Measurements from ENCODE around the gene B3GAT2. TPM values are rescaled to one million over a fixed set of nuclear protein-coding genes. Genes with fewer than 3 reads are reported as not detected.

B3GAT2 gene
- total RNA-seq (under 1 TPM in 1 of 7 donors, not detected in 6; 0.05 TPM), polyA plus RNA-seq (under 1 TPM; 0.04 to 0.15 TPM)
- long read RNA-seq, donor 1, partial matches to known transcripts, result 0 of 1 reads
- long read RNA-seq, donor 1, other reads (novel, unspliced or antisense), result 1 of 1 reads
- long read RNA-seq, donor 2, full-length matches to known transcripts, result 4 of 4 reads
- long read RNA-seq, donor 2, partial matches to known transcripts, result 0 of 4 reads
- long read RNA-seq, donor 2, other reads (novel, unspliced or antisense), result 0 of 4 reads
- long read RNA-seq, donor 3, result 0 reads

DNA sequence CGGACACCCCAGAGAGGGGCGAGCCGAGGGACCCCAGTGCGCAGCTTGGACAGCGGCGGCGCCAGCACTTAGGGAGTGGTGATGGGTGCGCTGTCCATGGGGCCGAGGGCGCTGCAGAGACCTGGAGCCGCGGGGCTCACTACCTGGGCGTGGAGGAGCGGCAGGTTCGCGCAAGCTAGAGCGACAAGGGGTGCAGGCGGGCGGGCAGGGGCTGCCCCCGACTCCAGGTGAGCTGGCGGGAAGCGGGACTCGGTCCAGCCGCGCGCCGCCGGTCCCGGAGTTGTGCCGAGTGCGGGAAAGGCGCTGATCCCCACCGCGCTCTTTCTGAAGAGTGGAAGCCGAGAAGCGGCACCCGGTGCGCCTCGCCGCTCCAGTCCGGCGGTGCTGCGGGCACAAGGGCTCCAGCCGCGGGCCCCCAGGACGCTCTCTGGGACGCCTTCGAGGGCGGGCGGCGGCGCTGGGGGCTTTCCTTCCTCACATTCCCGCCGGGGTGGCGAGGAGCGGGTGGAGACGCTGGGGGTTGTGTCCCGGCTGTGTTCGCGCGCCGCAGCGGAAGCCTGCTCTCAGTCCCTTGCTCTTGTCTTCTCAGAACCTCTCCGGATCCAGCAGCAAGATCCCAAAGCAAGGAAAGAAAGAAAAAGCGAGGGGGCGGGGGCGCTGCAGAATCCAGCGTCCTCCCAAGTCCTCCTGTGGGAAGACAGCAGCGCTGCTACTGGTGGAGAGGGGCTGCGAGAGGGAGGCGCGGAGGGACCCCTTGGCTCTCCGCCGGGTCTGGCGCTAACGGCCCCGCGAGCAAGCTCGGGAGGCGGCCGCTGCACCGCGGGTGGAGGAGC is at the start of gene B3GAT2:
Gene B3GAT2 (minus strand): TSS at position 610 of the 833 bp plus-strand sequence. CDS start 631 bp downstream, outside the sequence.
- Histone ChIP-seq H3K4me1 (ENCODE audit: insufficient read depth) (peaks cover 10% of the 10 kb centered on the region), H3K9me3 (no peaks in the 10 kb centered on the region), H3K27ac (no peak within 1 kb of the TSS), H3K4me3 (peak within 1 kb of the TSS; percentile 40), H3K27me3 (no peaks in the 10 kb centered on the region), H3K36me3 (no peaks in the 10 kb centered on the region)
- 1% methylated on average over 78 to 83 of the region's 83 CpGs for WGBS, 3 donors
- DNase-seq, result peak in 2 of 5 donors; percentile 18 to 33
- TF ChIP-seq, protein P1, sequence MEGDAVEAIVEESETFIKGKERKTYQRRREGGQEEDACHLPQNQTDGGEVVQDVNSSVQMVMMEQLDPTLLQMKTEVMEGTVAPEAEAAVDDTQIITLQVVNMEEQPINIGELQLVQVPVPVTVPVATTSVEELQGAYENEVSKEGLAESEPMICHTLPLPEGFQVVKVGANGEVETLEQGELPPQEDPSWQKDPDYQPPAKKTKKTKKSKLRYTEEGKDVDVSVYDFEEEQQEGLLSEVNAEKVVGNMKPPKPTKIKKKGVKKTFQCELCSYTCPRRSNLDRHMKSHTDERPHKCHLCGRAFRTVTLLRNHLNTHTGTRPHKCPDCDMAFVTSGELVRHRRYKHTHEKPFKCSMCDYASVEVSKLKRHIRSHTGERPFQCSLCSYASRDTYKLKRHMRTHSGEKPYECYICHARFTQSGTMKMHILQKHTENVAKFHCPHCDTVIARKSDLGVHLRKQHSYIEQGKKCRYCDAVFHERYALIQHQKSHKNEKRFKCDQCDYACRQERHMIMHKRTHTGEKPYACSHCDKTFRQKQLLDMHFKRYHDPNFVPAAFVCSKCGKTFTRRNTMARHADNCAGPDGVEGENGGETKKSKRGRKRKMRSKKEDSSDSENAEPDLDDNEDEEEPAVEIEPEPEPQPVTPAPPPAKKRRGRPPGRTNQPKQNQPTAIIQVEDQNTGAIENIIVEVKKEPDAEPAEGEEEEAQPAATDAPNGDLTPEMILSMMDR (IDR thresholded peaks at IDR 0.05), result no peak
- no peak for TF ChIP-seq EP300 (IDR thresholded peaks at IDR 0.05)
- no peak for TF ChIP-seq POLR2A (IDR thresholded peaks at IDR 0.05)
- intact Hi-C loops (cut with DNase I), result loop anchor here in 1 of 4 donors (5.0 kb wide), 1 partner anchor 249 kb away; no protein-coding TSS in a partner anchor

GRCh38 chr6:70998148-70998547 is 41.3 kb upstream of the B3GAT2 start:
- intact Hi-C loops (cut with DNase I), result no loop called here
- H3K9me3 ChIP-seq, result no peaks in the 10 kb centered on the region
- H3K36me3 ChIP-seq, result no peaks in the 10 kb centered on the region
- H3K4me1 ChIP-seq (ENCODE audit: insufficient read depth), result no peaks in the 10 kb centered on the region
- no peak for DNase-seq
- WGBS, 3 donors, result 28 to 31% (median 29%) methylated on average over 4 of the region's 4 CpGs
- no peak overlapping the region for H3K27ac ChIP-seq
- TF ChIP-seq POLR2A (IDR thresholded peaks at IDR 0.05), result no peak
- TF ChIP-seq EP300 (IDR thresholded peaks at IDR 0.05), result no peak
- TF ChIP-seq, protein P1 (IDR thresholded peaks at IDR 0.05), result no peak
- H3K4me3 ChIP-seq, result no peak overlapping the region
- no peaks in the 10 kb centered on the region for H3K27me3 ChIP-seq

DNA sequence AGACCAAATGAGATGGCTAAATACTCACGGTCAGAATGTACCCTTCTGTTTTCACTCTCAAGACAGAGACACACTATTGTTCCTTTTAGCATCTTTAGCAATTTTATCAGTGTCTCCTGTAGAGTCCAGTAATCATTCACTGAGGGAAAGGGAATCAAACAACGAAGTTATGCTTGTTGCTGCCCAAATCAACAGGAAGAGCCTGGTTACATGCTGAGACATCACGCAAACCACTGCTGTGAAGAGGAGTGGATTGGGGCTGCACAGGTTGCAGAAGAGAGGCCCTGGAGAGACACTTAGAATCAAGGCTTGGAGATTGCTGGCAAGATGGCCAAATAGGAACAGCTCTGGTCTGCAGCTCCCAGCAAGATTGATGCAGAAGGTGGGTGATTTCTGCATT is 40.5 kb upstream of the B3GAT2 start:
- intact Hi-C loops (cut with DNase I), result no loop called here
- no peak overlapping the region for H3K27ac ChIP-seq
- H3K9me3 ChIP-seq, result no peaks in the 10 kb centered on the region
- TF ChIP-seq POLR2A (IDR thresholded peaks at IDR 0.05) (no peak), EP300 (IDR thresholded peaks at IDR 0.05) (no peak)
- TF ChIP-seq, protein P1 (IDR thresholded peaks at IDR 0.05), result no peak
- no peak overlapping the region for H3K4me3 ChIP-seq
- H3K4me1 ChIP-seq (ENCODE audit: insufficient read depth), result no peaks in the 10 kb centered on the region
- no peaks in the 10 kb centered on the region for H3K36me3 ChIP-seq
- no peak for DNase-seq
- WGBS, 3 donors, result 79 to 87% (median 83%) methylated on average over 3 of the region's 3 CpGs
- H3K27me3 ChIP-seq, result no peaks in the 10 kb centered on the region

GRCh38 chr6:70996106-70996505 is 39.2 kb upstream of the B3GAT2 start:
- WGBS, 3 donors, result 65 to 77% (median 73%) methylated on average over 1 of the region's 1 CpG

More at GRCh38 chr6:70996106-70996505, 39.2 kb upstream of the B3GAT2 start:
- Histone ChIP-seq H3K27ac (no peak overlapping the region), H3K9me3 (no peaks in the 10 kb centered on the region), H3K4me3 (no peak overlapping the region), H3K4me1 (ENCODE audit: insufficient read depth) (no peaks in the 10 kb centered on the region), H3K27me3 (no peaks in the 10 kb centered on the region), H3K36me3 (no peaks in the 10 kb centered on the region)
- no peak for DNase-seq
- intact Hi-C loops (cut with DNase I), result no loop called here
- no peak for TF ChIP-seq EP300 (IDR thresholded peaks at IDR 0.05)
